ENCODE measurements around the gene EPHX1.
"Not testable (repeated sequence)": the region's sequence is repeated elsewhere in the genome, so short reads cannot be mapped to it uniquely, and the experiment has no call there.

EPHX1 gene

GRCh38 chr1:225813214-225813964, 3.5 kb downstream of the EPHX1 start:
- H3K36me3 ChIP-seq (ENCODE audit: low read depth) = no peaks in the 10 kb centered on the region
- peak overlapping the region; percentile 20 for H3K27ac ChIP-seq (ENCODE audit: poor library complexity, severe bottlenecking)
- DNase-seq (ENCODE audit: low spot score) (no peak), ATAC-seq (ENCODE audit: low read depth) (peak; percentile 64)
- H3K4me1 ChIP-seq (ENCODE audit: insufficient read depth, poor library complexity, severe bottlenecking) = peaks cover 14% of the 10 kb centered on the region
- no peaks in the 10 kb centered on the region for H3K27me3 ChIP-seq (ENCODE audit: insufficient read depth, poor library complexity, severe bottlenecking)
- H3K9me3 ChIP-seq (ENCODE audit: severe bottlenecking) = no peaks in the 10 kb centered on the region
- H3K4me3 ChIP-seq (ENCODE audit: severe bottlenecking) = no peak overlapping the region
- TF ChIP-seq CTCF (IDR thresholded peaks at IDR 0.05; ENCODE audit: poor library complexity, severe bottlenecking) = no peak

GRCh38 chr1:225814381-225814780, 4.5 kb downstream of the EPHX1 start:
- H3K27me3 ChIP-seq (ENCODE audit: insufficient read depth, poor library complexity, severe bottlenecking) = no peaks in the 10 kb centered on the region
- peaks cover 14% of the 10 kb centered on the region for H3K4me1 ChIP-seq (ENCODE audit: insufficient read depth, poor library complexity, severe bottlenecking)
- TF ChIP-seq CTCF (IDR thresholded peaks at IDR 0.05; ENCODE audit: poor library complexity, severe bottlenecking) = no peak
- ATAC-seq (ENCODE audit: low read depth) = no peak
- H3K9me3 ChIP-seq (ENCODE audit: severe bottlenecking) = no peaks in the 10 kb centered on the region
- no peaks in the 10 kb centered on the region for H3K36me3 ChIP-seq (ENCODE audit: low read depth)
- DNase-seq (ENCODE audit: low spot score) = no peak
- H3K27ac ChIP-seq (ENCODE audit: poor library complexity, severe bottlenecking) = no peak overlapping the region
- no peak overlapping the region for H3K4me3 ChIP-seq (ENCODE audit: severe bottlenecking)

GRCh38 chr1:225815090-225815489, 5.2 kb downstream of the EPHX1 start:
- DNase-seq (ENCODE audit: low spot score); H3K9me3 ChIP-seq (ENCODE audit: severe bottlenecking); H3K36me3 ChIP-seq (ENCODE audit: low read depth); H3K27me3 ChIP-seq (ENCODE audit: insufficient read depth, poor library complexity, severe bottlenecking); H3K4me3 ChIP-seq (ENCODE audit: severe bottlenecking); ATAC-seq (ENCODE audit: low read depth); H3K27ac ChIP-seq (ENCODE audit: poor library complexity, severe bottlenecking): not testable (repeated sequence)
- peaks cover 14% of the 10 kb centered on the region for H3K4me1 ChIP-seq (ENCODE audit: insufficient read depth, poor library complexity, severe bottlenecking)

DNA sequence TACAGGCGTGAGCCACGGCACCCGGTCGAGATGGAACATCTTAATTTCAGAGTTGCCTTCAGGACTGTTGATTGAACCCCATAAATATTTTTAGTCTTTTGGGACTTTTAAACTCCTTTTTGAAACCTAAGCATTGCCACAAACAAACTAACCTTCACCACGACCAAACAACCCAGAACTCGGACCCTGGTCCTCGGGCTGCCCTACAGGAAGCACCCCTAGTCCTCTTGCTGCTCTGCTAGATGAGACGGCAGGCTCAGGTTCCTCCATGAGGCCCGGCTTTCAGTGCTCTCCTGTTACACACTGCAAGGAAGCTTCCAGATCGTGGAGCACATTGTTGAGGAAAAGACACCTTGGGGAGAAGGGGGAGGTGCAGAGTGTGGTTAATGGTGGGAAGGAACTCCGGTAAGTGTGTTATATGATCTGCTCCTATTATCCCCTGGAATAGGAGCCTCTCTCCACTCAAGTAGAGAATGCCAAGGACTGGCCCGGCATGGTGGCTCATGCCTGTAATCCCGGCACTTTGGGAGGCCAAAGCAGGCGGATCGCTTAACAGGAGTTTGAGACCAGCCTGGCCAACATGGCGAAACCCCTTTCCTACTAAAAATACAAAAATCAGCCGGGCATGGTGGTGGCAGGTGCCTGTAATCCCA, 5.7 kb downstream of the EPHX1 start:
- TF ChIP-seq CTCF (IDR thresholded peaks at IDR 0.05; ENCODE audit: poor library complexity, severe bottlenecking) = no peak
- no peak for DNase-seq (ENCODE audit: low spot score)
- ATAC-seq (ENCODE audit: low read depth) = no peak
- Histone ChIP-seq H3K4me1 (ENCODE audit: insufficient read depth, poor library complexity, severe bottlenecking) (peaks cover 14% of the 10 kb centered on the region), H3K27me3 (ENCODE audit: insufficient read depth, poor library complexity, severe bottlenecking) (no peaks in the 10 kb centered on the region), H3K27ac (ENCODE audit: poor library complexity, severe bottlenecking) (no peak overlapping the region), H3K9me3 (ENCODE audit: severe bottlenecking) (no peaks in the 10 kb centered on the region), H3K36me3 (ENCODE audit: low read depth) (no peaks in the 10 kb centered on the region), H3K4me3 (ENCODE audit: severe bottlenecking) (no peak overlapping the region)

- no peak overlapping the region for H3K27ac ChIP-seq (ENCODE audit: poor library complexity, severe bottlenecking)
- ATAC-seq (ENCODE audit: low read depth) (no peak), DNase-seq (ENCODE audit: low spot score) (no peak)
- H3K9me3 ChIP-seq (ENCODE audit: severe bottlenecking) = no peaks in the 10 kb centered on the region
- H3K4me1 ChIP-seq (ENCODE audit: insufficient read depth, poor library complexity, severe bottlenecking) = peaks cover 14% of the 10 kb centered on the region
- no peaks in the 10 kb centered on the region for H3K36me3 ChIP-seq (ENCODE audit: low read depth)
- H3K4me3 ChIP-seq (ENCODE audit: severe bottlenecking) = no peak overlapping the region
- no peaks in the 10 kb centered on the region for H3K27me3 ChIP-seq (ENCODE audit: insufficient read depth, poor library complexity, severe bottlenecking)
- TF ChIP-seq CTCF (IDR thresholded peaks at IDR 0.05; ENCODE audit: poor library complexity, severe bottlenecking) = no peak
Observed at GRCh38 chr1:225816643-225817538, 7.0 kb downstream of the EPHX1 start.
